Measurements from ENCODE around the gene RBBP4.
"Not testable (repeated sequence)": the region's sequence is repeated elsewhere in the genome, so short reads cannot be mapped to it uniquely, and the experiment has no call there.

The RBBP4 gene

GRCh38 chr1:32693455-32694174 is 42.6 kb downstream of the RBBP4 start:
- Mint-ChIP-seq H3K4me3 (no peak overlapping the region), H3K27ac (no peak overlapping the region), H3K36me3 (peaks cover 2% of the 10 kb centered on the region), H3K27me3 (no peaks in the 10 kb centered on the region), H3K9me3 (no peaks in the 10 kb centered on the region), H3K4me1 (no peaks in the 10 kb centered on the region)
- no peak for ATAC-seq (ENCODE audit: low read depth)
- DNase-seq (ENCODE audit: low spot score in 2 of 2): no peak

GRCh38 chr1:32695098-32695904 is 44.3 kb downstream of the RBBP4 start:
- Mint-ChIP-seq H3K27me3 (no peaks in the 10 kb centered on the region), H3K4me3 (no peak overlapping the region), H3K36me3 (peaks cover 2% of the 10 kb centered on the region), H3K27ac (no peak overlapping the region), H3K4me1 (peaks cover 3% of the 10 kb centered on the region), H3K9me3 (no peaks in the 10 kb centered on the region)
- DNase-seq (ENCODE audit: low spot score in 2 of 2) (no peak), ATAC-seq (ENCODE audit: low read depth) (no peak)

GRCh38 chr1:32696041-32696440 is 45.0 kb downstream of the RBBP4 start:
- H3K27me3 Mint-ChIP-seq: peaks cover under 1% of the 10 kb centered on the region
- H3K4me1 Mint-ChIP-seq: peaks cover 3% of the 10 kb centered on the region
- no peak for ATAC-seq (ENCODE audit: low read depth)
- no peak overlapping the region for H3K27ac Mint-ChIP-seq
- peaks cover 2% of the 10 kb centered on the region for H3K36me3 Mint-ChIP-seq
- H3K4me3 Mint-ChIP-seq: no peak overlapping the region
- DNase-seq (ENCODE audit: low spot score in 2 of 2): no peak
- H3K9me3 Mint-ChIP-seq: no peaks in the 10 kb centered on the region

- not testable (repeated sequence) for DNase-seq (ENCODE audit: low spot score in 2 of 2); H3K4me3 Mint-ChIP-seq; H3K9me3 Mint-ChIP-seq; H3K36me3 Mint-ChIP-seq; H3K27ac Mint-ChIP-seq; H3K27me3 Mint-ChIP-seq; ATAC-seq (ENCODE audit: low read depth); H3K4me1 Mint-ChIP-seq
These were observed 46.0 kb downstream of the RBBP4 start for GRCh38 chr1:32696996-32697395.

GRCh38 chr1:32701421-32701911 is 50.5 kb downstream of the RBBP4 start:
- Mint-ChIP-seq H3K27ac (no peak overlapping the region), H3K27me3 (peaks cover 16% of the 10 kb centered on the region), H3K9me3 (no peaks in the 10 kb centered on the region), H3K4me3 (peak overlapping the region; percentile 46), H3K36me3 (no peaks in the 10 kb centered on the region), H3K4me1 (peaks cover 9% of the 10 kb centered on the region)
- ATAC-seq (ENCODE audit: low read depth) (no peak), DNase-seq (ENCODE audit: low spot score in 2 of 2) (no peak)

GRCh38 chr1:32701951-32702598 is 51.1 kb downstream of the RBBP4 start:
- peak overlapping the region; percentile 46 for H3K4me3 Mint-ChIP-seq
- DNase-seq (ENCODE audit: low spot score in 2 of 2): no peak
- no peak overlapping the region for H3K27ac Mint-ChIP-seq
- no peak for ATAC-seq (ENCODE audit: low read depth)
- H3K36me3 Mint-ChIP-seq: no peaks in the 10 kb centered on the region
- H3K27me3 Mint-ChIP-seq: peaks cover 16% of the 10 kb centered on the region
- no peaks in the 10 kb centered on the region for H3K9me3 Mint-ChIP-seq
- peaks cover 9% of the 10 kb centered on the region for H3K4me1 Mint-ChIP-seq

- Mint-ChIP-seq H3K27ac (no peak within 1 kb of the TSS), H3K36me3 (no peaks in the 10 kb centered on the region), H3K9me3 (no peaks in the 10 kb centered on the region), H3K4me1 (peaks cover 9% of the 10 kb centered on the region), H3K4me3 (peak within 1 kb of the TSS; percentile 67), H3K27me3 (peaks cover 19% of the 10 kb centered on the region)
- peak; percentile 59 for ATAC-seq (ENCODE audit: low read depth)
- DNase-seq (ENCODE audit: low spot score in 2 of 2): no peak
These were observed 51.8 kb downstream of the RBBP4 start, which contains the start of gene SYNC for GRCh38 chr1:32702599-32703478. Gene SYNC (minus strand): TSS chr1:32702770. CDS start chr1:32702660, 110 bp downstream.

- no peak for ATAC-seq (ENCODE audit: low read depth)
- Mint-ChIP-seq H3K27ac (no peak overlapping the region), H3K27me3 (peaks cover 19% of the 10 kb centered on the region), H3K9me3 (no peaks in the 10 kb centered on the region), H3K4me1 (peaks cover 9% of the 10 kb centered on the region), H3K36me3 (no peaks in the 10 kb centered on the region), H3K4me3 (peak overlapping the region; percentile 67)
- DNase-seq (ENCODE audit: low spot score in 2 of 2): no peak
These were observed 52.7 kb downstream of the RBBP4 start for GRCh38 chr1:32703479-32704291.

- DNase-seq (ENCODE audit: low spot score in 2 of 2): no peak
- no peak overlapping the region for H3K4me3 Mint-ChIP-seq
- ATAC-seq (ENCODE audit: low read depth): no peak
- H3K27me3 Mint-ChIP-seq: peaks cover 21% of the 10 kb centered on the region
- no peaks in the 10 kb centered on the region for H3K36me3 Mint-ChIP-seq
- H3K4me1 Mint-ChIP-seq: peaks cover 6% of the 10 kb centered on the region
- H3K9me3 Mint-ChIP-seq: no peaks in the 10 kb centered on the region
- H3K27ac Mint-ChIP-seq: no peak overlapping the region
These were observed 54.5 kb downstream of the RBBP4 start for GRCh38 chr1:32705516-32705915.

GRCh38 chr1:32706491-32706890 is 55.5 kb downstream of the RBBP4 start:
- ATAC-seq (ENCODE audit: low read depth): no peak

GRCh38 chr1:32709075-32709474 is 58.1 kb downstream of the RBBP4 start:
- ATAC-seq (ENCODE audit: low read depth) (no peak), DNase-seq (ENCODE audit: low spot score in 2 of 2) (no peak)
- no peaks in the 10 kb centered on the region for H3K36me3 Mint-ChIP-seq
- H3K4me1 Mint-ChIP-seq: peaks cover 7% of the 10 kb centered on the region
- no peak overlapping the region for H3K27ac Mint-ChIP-seq
- H3K4me3 Mint-ChIP-seq: no peak overlapping the region
- H3K9me3 Mint-ChIP-seq: no peaks in the 10 kb centered on the region
- H3K27me3 Mint-ChIP-seq: peaks cover 13% of the 10 kb centered on the region

More at GRCh38 chr1:32706491-32706890, 55.5 kb downstream of the RBBP4 start:
- Mint-ChIP-seq H3K27me3 (peaks cover 19% of the 10 kb centered on the region), H3K36me3 (no peaks in the 10 kb centered on the region), H3K4me3 (no peak overlapping the region), H3K9me3 (no peaks in the 10 kb centered on the region), H3K27ac (no peak overlapping the region), H3K4me1 (peaks cover 6% of the 10 kb centered on the region)
- DNase-seq (ENCODE audit: low spot score in 2 of 2): no peak

GRCh38 chr1:32709476-32709875 is 58.5 kb downstream of the RBBP4 start:
- H3K9me3 Mint-ChIP-seq: no peaks in the 10 kb centered on the region
- DNase-seq (ENCODE audit: low spot score in 2 of 2): no peak
- H3K4me1 Mint-ChIP-seq: peaks cover 7% of the 10 kb centered on the region
- H3K36me3 Mint-ChIP-seq: no peaks in the 10 kb centered on the region
- peaks cover 10% of the 10 kb centered on the region for H3K27me3 Mint-ChIP-seq
- H3K4me3 Mint-ChIP-seq: no peak overlapping the region
- no peak overlapping the region for H3K27ac Mint-ChIP-seq
- ATAC-seq (ENCODE audit: low read depth): peak; percentile 20

GRCh38 chr1:32711221-32711620 is 60.2 kb downstream of the RBBP4 start:
- not testable (repeated sequence) for H3K27ac Mint-ChIP-seq; H3K36me3 Mint-ChIP-seq; DNase-seq (ENCODE audit: low spot score in 2 of 2); ATAC-seq (ENCODE audit: low read depth); H3K4me1 Mint-ChIP-seq; H3K27me3 Mint-ChIP-seq; H3K4me3 Mint-ChIP-seq; H3K9me3 Mint-ChIP-seq

Measured in memory B cell (primary cell).